H9 (cell line): ENCODE measurements around the gene HEYL. TPM values are rescaled to one million over a fixed set of nuclear protein-coding genes. Genes with fewer than 3 reads are reported as not detected.
A peak's percentile ranks its signal among the peaks of the same experiment; 100 is the strongest.

Experiments used
- DNase-seq: peaks from one replicate; pipeline ENCODE4 v3.0.0-alpha.2; 2017
- H2AFZ ChIP-seq: one replicate; pipeline ENCODE4 v1.6.1; 2013; ENCODE audit warnings: mild to moderate bottlenecking, low read length, control low read depth, moderate library complexity
- H2AK5ac ChIP-seq: 2 replicates; pipeline ENCODE4 v1.6.1; 2013; ENCODE audit warnings: low read length, control low read depth, mixed read lengths; ENCODE audit not compliant: insufficient read length
- H2BK120ac ChIP-seq: one replicate; pipeline ENCODE4 v1.6.1; 2013; ENCODE audit warnings: low read depth, mild to moderate bottlenecking, low read length, control low read depth, inconsistent platforms; ENCODE audit not compliant: poor library complexity, severe bottlenecking
- H2BK12ac ChIP-seq: 2 replicates; pipeline ENCODE4 v1.6.1; 2013; ENCODE audit warnings: low read length, control low read depth, mixed read lengths, low read depth; ENCODE audit not compliant: insufficient read length
- H2BK15ac ChIP-seq: 2 replicates; pipeline ENCODE4 v1.6.1; 2013; ENCODE audit warnings: low read depth, low read length, control low read depth
- H2BK20ac ChIP-seq: one replicate; pipeline ENCODE4 v1.6.1; 2013; ENCODE audit warnings: low read depth, mild to moderate bottlenecking, low read length, control low read depth, inconsistent platforms; ENCODE audit not compliant: poor library complexity, severe bottlenecking
- H2BK5ac ChIP-seq: 2 replicates; pipeline ENCODE4 v1.6.1; 2013; ENCODE audit warnings: low read length, control low read depth, mixed read lengths; ENCODE audit not compliant: insufficient read length
- H3K14ac ChIP-seq: 2 replicates; pipeline ENCODE4 v1.6.1; 2013; ENCODE audit warnings: low read length, control low read depth; ENCODE audit not compliant: insufficient read depth
- H3K18ac ChIP-seq: 2 replicates; pipeline ENCODE4 v1.6.1; 2013; ENCODE audit warnings: low read depth, mild to moderate bottlenecking, mixed read lengths, low read length, control low read depth; ENCODE audit not compliant: insufficient read length
- H3K23ac ChIP-seq: 2 replicates; pipeline ENCODE4 v1.6.1; 2013; ENCODE audit warnings: low read length, control low read depth, mixed read lengths, low read depth; ENCODE audit not compliant: insufficient read length
- H3K23me2 ChIP-seq: 2 replicates; pipeline ENCODE4 v1.6.1; 2013; ENCODE audit warnings: low read depth, mild to moderate bottlenecking, mixed read lengths, low read length, control low read depth; ENCODE audit not compliant: insufficient read length, poor library complexity, severe bottlenecking
- H3K27ac ChIP-seq: 2 replicates; pipeline ENCODE4 v1.5.1; 2013; ENCODE audit warnings: low read length, control low read depth, mixed read lengths, low read depth; ENCODE audit not compliant: insufficient read length
- H3K27me3 ChIP-seq: 2 replicates; pipeline ENCODE4 v1.6.1; 2013; ENCODE audit warnings: low read length, control low read depth, inconsistent platforms; ENCODE audit not compliant: insufficient read depth
- H3K4ac ChIP-seq: 2 replicates; pipeline ENCODE4 v1.6.1; 2013; ENCODE audit warnings: low read depth, mild to moderate bottlenecking, control low read depth, inconsistent platforms, low read length, moderate library complexity
- H3K4me1 ChIP-seq: 2 replicates; pipeline ENCODE4 v1.6.1; 2013; ENCODE audit warnings: low read length, control low read depth, inconsistent platforms; ENCODE audit not compliant: insufficient read depth
- H3K4me2 ChIP-seq: 2 replicates; pipeline ENCODE4 v1.6.1; 2013; ENCODE audit warnings: low read length, control low read depth, mixed read lengths; ENCODE audit not compliant: insufficient read length, insufficient read depth
- H3K56ac ChIP-seq: 2 replicates; pipeline ENCODE4 v1.6.1; 2013; ENCODE audit warnings: low read depth, mild to moderate bottlenecking, mixed read lengths, low read length, control low read depth; ENCODE audit not compliant: insufficient read length
- H3K79me1 ChIP-seq: 2 replicates; pipeline ENCODE4 v1.6.1; 2013; ENCODE audit warnings: low read depth, mild to moderate bottlenecking, moderate library complexity, low read length, control low read depth, inconsistent platforms; ENCODE audit not compliant: insufficient read depth, poor library complexity, severe bottlenecking
- H3K79me2 ChIP-seq: 2 replicates; pipeline ENCODE4 v1.6.1; 2013; ENCODE audit warnings: low read length, control low read depth, inconsistent platforms; ENCODE audit not compliant: insufficient read depth
- H3K9ac ChIP-seq: 2 replicates; pipeline ENCODE4 v1.6.1; 2013; ENCODE audit warnings: low read length, control low read depth, mixed read lengths; ENCODE audit not compliant: insufficient read length; ENCODE audit errors: extremely low read depth
- H3K9me3 ChIP-seq: one replicate; pipeline ENCODE4 v1.6.1; 2013; ENCODE audit warnings: low read depth, low read length, inconsistent platforms; ENCODE audit not compliant: control insufficient read depth
- H3T11ph ChIP-seq: one replicate; pipeline ENCODE4 v1.6.1; 2013; ENCODE audit warnings: mild to moderate bottlenecking, low read length, control low read depth, inconsistent platforms
- H4K20me1 ChIP-seq: one replicate; pipeline ENCODE4 v1.6.1; 2013; ENCODE audit not compliant: control insufficient read depth, insufficient read length, insufficient read depth
- H4K5ac ChIP-seq: 2 replicates; pipeline ENCODE4 v1.6.1; 2013; ENCODE audit warnings: low read depth, mild to moderate bottlenecking, mixed read lengths, low read length, control low read depth; ENCODE audit not compliant: insufficient read length
- H4K8ac ChIP-seq: replicated peaks from 2 replicates; pipeline ENCODE4 v1.6.1; 2013; ENCODE audit warnings: low read length, control low read depth, mixed read lengths, low read depth; ENCODE audit not compliant: insufficient read length
- H4K91ac ChIP-seq: 2 replicates; pipeline ENCODE4 v1.6.1; 2013; ENCODE audit warnings: low read depth, mild to moderate bottlenecking, moderate library complexity, mixed read lengths, low read length, control low read depth; ENCODE audit not compliant: insufficient read length
- H3K27ac Mint-ChIP-seq, 3 experiments: 2 replicates in 2 of 3; 3 replicates in 1 of 3; pipeline ENCODE4 v1.8.0; 2020 to 2021; ENCODE audit warnings: mixed read lengths in 3 of 3, mild to moderate bottlenecking in 1 of 3, moderate library complexity in 1 of 3
- H3K27me3 Mint-ChIP-seq: 2 replicates; pipeline ENCODE4 v1.8.0; 2021; ENCODE audit warnings: low read depth, mild to moderate bottlenecking, moderate library complexity, mixed read lengths
- H3K36me3 Mint-ChIP-seq, 3 experiments: 2 replicates in 2 of 3; 3 replicates in 1 of 3; pipeline ENCODE4 v1.8.0; 2020 to 2021; ENCODE audit warnings: low read depth in 3 of 3, mixed read lengths in 3 of 3; ENCODE audit not compliant: insufficient read depth in 1 of 3
- H3K4me1 Mint-ChIP-seq, 2 experiments: 2 replicates each; pipeline ENCODE4 v1.8.0; 2020; ENCODE audit warnings: mixed read lengths in 2 of 2
- H3K4me3 Mint-ChIP-seq, 2 experiments: 2 replicates in 1 of 2; 3 replicates in 1 of 2; pipeline ENCODE4 v1.8.0; 2020 to 2021; ENCODE audit warnings: mild to moderate bottlenecking in 2 of 2, mixed read lengths in 2 of 2, moderate library complexity in 1 of 2
- H3K9me3 Mint-ChIP-seq, 2 experiments: 2 replicates in 1 of 2; 3 replicates in 1 of 2; pipeline ENCODE4 v1.8.0; 2020; ENCODE audit warnings: mild to moderate bottlenecking in 2 of 2, mixed read lengths in 2 of 2, moderate library complexity in 1 of 2
- CTCF ChIP-seq: fragments of 200-600 bp; sonication (generic); conservative IDR thresholded peaks from 3 replicates; pipeline ENCODE4 v1.8.0; 2021; ENCODE audit warnings: antibody characterized with exemption, mild to moderate bottlenecking
- WGBS: extraction: QIAGEN DNeasy Blood & Tissue Kit; methylation state at CpG from one replicate; pipeline ENCODE4 v1.1.7; 2013; ENCODE audit warnings: missing lambda C conversion rate, low lambda C conversion rate, mixed read lengths; ENCODE audit not compliant: insufficient read length; ENCODE audit errors: extremely low coverage; 5-methylcytosine and 5-hydroxymethylcytosine counted together
- total RNA-seq: library from RNA; stranded (reverse); gene quantifications from 2 replicates; pipeline ENCODE4 v1.2.1, GENCODE V29; 2021

HEYL gene
- total RNA-seq, 1 experiment from 2014 or later, result 1.9 TPM

DNA sequence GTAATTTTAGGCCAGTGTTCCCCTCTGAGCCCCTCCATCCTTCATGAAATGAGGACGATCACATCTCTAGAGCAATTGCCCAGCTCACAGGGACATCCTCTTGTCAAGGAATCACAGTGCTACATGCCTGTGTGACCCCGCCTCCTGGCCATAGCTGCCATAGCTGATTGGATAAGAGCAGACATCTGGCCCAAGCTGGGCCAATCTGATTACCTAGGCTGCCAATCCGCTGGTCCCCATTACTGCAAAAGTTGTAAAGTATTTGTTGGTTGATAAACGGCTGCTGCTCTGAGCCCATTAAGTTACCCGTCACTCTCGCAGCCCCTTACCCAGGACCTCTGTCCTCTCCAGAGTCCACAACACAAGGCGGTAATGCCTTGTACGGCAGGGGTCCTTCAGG lies 24.1 kb upstream of the HEYL start:
- Histone ChIP-seq H3K4me1 (no peaks in the 10 kb centered on the region), H4K8ac (no peak overlapping the region), H3K56ac (no peak overlapping the region), H2BK120ac (no peak overlapping the region), H3T11ph (no peak overlapping the region), H3K23ac (no peak overlapping the region), H3K14ac (no peak overlapping the region; the same call in 1 of the 2 replicates), H3K23me2 (no peaks in the 10 kb centered on the region), H3K9me3 (no peaks in the 10 kb centered on the region), H3K79me2 (no peaks in the 10 kb centered on the region), H3K4ac (no peak overlapping the region), H2BK20ac (no peak overlapping the region), H4K20me1 (no peaks in the 10 kb centered on the region), H2BK5ac (no peak overlapping the region), H3K27ac (no peak overlapping the region), H4K91ac (no peak overlapping the region), H3K9ac (no peak overlapping the region), H3K18ac (no peak overlapping the region), H2AK5ac (no peak overlapping the region), H2BK15ac (no peak overlapping the region), H3K27me3 (peaks cover 18% of the 10 kb centered on the region; the same call in 1 of the 2 replicates), H2BK12ac (no peak overlapping the region), H2AFZ (no peak overlapping the region), H4K5ac (no peak overlapping the region), H3K4me2 (no peak overlapping the region), H3K79me1 (no peaks in the 10 kb centered on the region)
- Mint-ChIP-seq H3K9me3 (no peaks in the 10 kb centered on the region), H3K27me3 (peaks cover 99% of the 10 kb centered on the region), H3K36me3 (no peaks in the 10 kb centered on the region; a peak in 1 of 7 replicates), H3K27ac (no peak overlapping the region), H3K4me3 (no peak overlapping the region), H3K4me1 (no peaks in the 10 kb centered on the region)
- DNase-seq, result peak; percentile 54
- no peak for TF ChIP-seq CTCF
- no CpG with 5 or more reads among the region's 8 CpGs for WGBS
